T-helper 1 cell (primary cell): ENCODE measurements around the gene LDB2.

Source experiments
- DNase-seq, 5 donors: peaks; one replicate each; pipeline ENCODE4 v3.0.0-alpha.2; 2012 to 2020

The LDB2 gene

GRCh38 chr4:16884673-16885460, 13.6 kb downstream of the LDB2 start:
- DNase-seq = no peak

- DNase-seq = no peak
These were observed 14.6 kb downstream of the LDB2 start for GRCh38 chr4:16883806-16884205.

GRCh38 chr4:16881151-16881884, 17.1 kb downstream of the LDB2 start:
- no peak for DNase-seq

- no peak for DNase-seq
These were observed 23.0 kb downstream of the LDB2 start for GRCh38 chr4:16875487-16875886.

- DNase-seq = no peak
These were observed 28.7 kb downstream of the LDB2 start for GRCh38 chr4:16869594-16870245.

GRCh38 chr4:16868674-16869073, 29.8 kb downstream of the LDB2 start:
- no peak for DNase-seq

GRCh38 chr4:16867827-16868226, 30.6 kb downstream of the LDB2 start:
- DNase-seq = no peak

GRCh38 chr4:16866974-16867373, 31.5 kb downstream of the LDB2 start:
- DNase-seq = no peak

GRCh38 chr4:16865897-16866283, 32.6 kb downstream of the LDB2 start:
- no peak for DNase-seq

- no peak for DNase-seq
These were observed 33.1 kb downstream of the LDB2 start for GRCh38 chr4:16865209-16865896.

- no peak for DNase-seq
These were observed 34.2 kb downstream of the LDB2 start for GRCh38 chr4:16864199-16864598.

GRCh38 chr4:16862697-16863096, 35.7 kb downstream of the LDB2 start:
- DNase-seq = no peak

GRCh38 chr4:16860516-16860915, 37.9 kb downstream of the LDB2 start:
- no peak for DNase-seq

- DNase-seq = no peak
These were observed 39.4 kb downstream of the LDB2 start for GRCh38 chr4:16859031-16859430.

GRCh38 chr4:16858275-16858752, 40.1 kb downstream of the LDB2 start:
- no peak for DNase-seq

GRCh38 chr4:16857425-16857824, 41.0 kb downstream of the LDB2 start:
- no peak for DNase-seq

GRCh38 chr4:16853640-16854039, 44.8 kb downstream of the LDB2 start:
- DNase-seq = no peak

GRCh38 chr4:16852644-16853043, 45.8 kb downstream of the LDB2 start:
- no peak for DNase-seq

- no peak for DNase-seq
These were observed 46.2 kb downstream of the LDB2 start for GRCh38 chr4:16852228-16852627.

GRCh38 chr4:16846540-16847117, 51.8 kb downstream of the LDB2 start:
- no peak for DNase-seq

GRCh38 chr4:16844816-16845586, 53.4 kb downstream of the LDB2 start:
- no peak for DNase-seq
